Neural crest cell (in vitro differentiated cells): ENCODE measurements around the gene RIOK1. TPM values are rescaled to one million over a fixed set of nuclear protein-coding genes. Genes with fewer than 3 reads are reported as not detected.
"Not testable (repeated sequence)": the region's sequence is repeated elsewhere in the genome, so short reads cannot be mapped to it uniquely, and the experiment has no call there.

ENCODE experiments used
- DNase-seq: peaks from one replicate; pipeline ENCODE4 v3.0.0; 2021; ENCODE audit warnings: low read depth, mixed read lengths, low spot score
- H3K27ac Mint-ChIP-seq: one replicate; pipeline ENCODE4 v1.8.0; 2021; ENCODE audit warnings: mild to moderate bottlenecking, mixed read lengths; ENCODE audit not compliant: unreplicated experiment
- H3K27me3 Mint-ChIP-seq: 2 replicates; pipeline ENCODE4 v1.8.0; 2021; ENCODE audit warnings: low read depth, mild to moderate bottlenecking, mixed read lengths
- H3K36me3 Mint-ChIP-seq: 2 replicates; pipeline ENCODE4 v1.8.0; 2021; ENCODE audit warnings: low read depth, mild to moderate bottlenecking, mixed read lengths
- H3K4me1 Mint-ChIP-seq: 2 replicates; pipeline ENCODE4 v1.8.0; 2021; ENCODE audit warnings: mixed read lengths
- H3K4me3 Mint-ChIP-seq: one replicate; pipeline ENCODE4 v1.8.0; 2021; ENCODE audit warnings: mild to moderate bottlenecking, mixed read lengths
- H3K9me3 Mint-ChIP-seq: 2 replicates; pipeline ENCODE4 v1.8.0; 2021; ENCODE audit warnings: mixed read lengths
- CTCF ChIP-seq: fragments of 200-600 bp; sonication (generic); conservative IDR thresholded peaks from 2 replicates; pipeline ENCODE4 v1.5.0; 2021; ENCODE audit warnings: antibody characterized with exemption, mild to moderate bottlenecking
- total RNA-seq: library from RNA; stranded (reverse); gene quantifications from 2 replicates; pipeline ENCODE4 v1.2.1, GENCODE V29; 2021

The RIOK1 gene
- total RNA-seq, 1 donor from 2014 or later = 28.0 TPM

DNA sequence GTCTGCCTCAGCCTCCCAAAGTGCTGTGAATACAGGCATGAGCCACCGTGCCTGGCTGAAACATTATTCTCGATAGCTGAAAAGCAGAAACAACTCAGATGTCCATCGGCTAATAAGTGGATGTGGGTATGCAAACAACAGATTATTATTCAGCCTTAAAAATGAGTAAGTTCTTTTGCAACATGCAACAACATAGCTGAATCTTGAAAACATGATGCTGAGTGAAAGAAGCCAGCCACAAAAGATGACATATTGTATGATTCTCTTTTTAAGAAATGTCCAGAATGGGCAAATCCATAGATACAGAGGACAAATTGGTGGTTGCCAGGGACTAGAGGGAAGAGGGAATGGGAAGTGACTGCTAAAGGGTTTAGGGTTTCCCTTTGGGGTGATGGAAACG, 61.7 kb downstream of the RIOK1 start:
- Mint-ChIP-seq H3K9me3 (no peaks in the 10 kb centered on the region), H3K27ac (no peak overlapping the region), H3K4me1 (peaks cover 5% of the 10 kb centered on the region), H3K36me3 (no peaks in the 10 kb centered on the region), H3K27me3 (peaks cover 12% of the 10 kb centered on the region), H3K4me3 (no peak overlapping the region)
- DNase-seq = no peak
- TF ChIP-seq CTCF = no peak

DNA sequence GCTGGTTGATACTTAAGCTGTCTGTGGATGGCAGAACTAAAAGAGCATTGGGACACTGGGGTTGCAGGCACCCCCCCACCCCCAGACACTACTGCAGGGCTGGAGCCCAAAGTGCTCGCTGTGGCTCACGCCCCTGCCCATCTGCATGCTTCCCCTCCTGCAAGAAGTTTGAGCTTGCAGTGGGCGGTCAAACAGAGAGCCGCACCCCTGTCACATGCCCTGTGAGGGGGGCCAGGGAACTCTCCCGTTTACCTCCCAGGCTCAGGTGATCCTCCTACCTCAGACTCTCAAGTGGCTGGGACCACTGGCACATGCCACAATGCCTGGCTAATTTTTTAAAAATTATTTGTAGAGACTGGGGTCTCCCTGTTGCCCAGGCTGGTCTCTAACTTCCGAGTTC, 63.3 kb downstream of the RIOK1 start:
- Mint-ChIP-seq H3K9me3 (peaks cover 2% of the 10 kb centered on the region), H3K27me3 (peaks cover 4% of the 10 kb centered on the region), H3K36me3 (no peaks in the 10 kb centered on the region), H3K4me3 (no peak overlapping the region), H3K27ac (no peak overlapping the region), H3K4me1 (no peaks in the 10 kb centered on the region)
- no peak for DNase-seq
- no peak for TF ChIP-seq CTCF

- Mint-ChIP-seq H3K27ac (no peak overlapping the region), H3K9me3 (peaks cover 4% of the 10 kb centered on the region), H3K4me3 (no peak overlapping the region), H3K4me1 (no peaks in the 10 kb centered on the region), H3K27me3 (peaks cover 2% of the 10 kb centered on the region), H3K36me3 (no peaks in the 10 kb centered on the region)
- no peak for TF ChIP-seq CTCF
- DNase-seq = no peak
These were observed 65.2 kb downstream of the RIOK1 start for GRCh38 chr6:7454696-7455358.

DNA sequence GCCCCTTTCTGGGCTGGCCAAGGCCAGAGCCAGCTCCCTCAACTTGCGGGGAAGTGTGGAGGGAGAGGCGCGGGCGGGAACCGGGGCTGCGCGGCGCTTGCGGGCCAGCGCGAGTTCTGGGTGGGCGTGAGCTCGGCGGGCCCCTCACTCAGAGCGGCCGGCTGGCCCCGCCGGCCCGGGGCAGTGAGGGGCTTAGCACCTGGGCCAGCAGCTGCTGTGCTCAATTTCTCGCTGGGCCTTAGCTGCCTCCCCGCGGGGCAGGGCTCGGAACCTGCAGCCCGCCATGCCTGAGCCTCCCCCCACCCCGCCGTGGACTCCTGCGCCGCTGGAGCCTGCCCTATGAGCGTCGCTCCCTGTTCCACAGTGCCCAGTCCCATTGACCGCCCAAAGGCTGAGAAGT, 66.7 kb downstream of the RIOK1 start:
- H3K4me1 Mint-ChIP-seq, H3K27ac Mint-ChIP-seq, H3K27me3 Mint-ChIP-seq, H3K9me3 Mint-ChIP-seq, DNase-seq, H3K4me3 Mint-ChIP-seq, H3K36me3 Mint-ChIP-seq: not testable (repeated sequence)

DNA sequence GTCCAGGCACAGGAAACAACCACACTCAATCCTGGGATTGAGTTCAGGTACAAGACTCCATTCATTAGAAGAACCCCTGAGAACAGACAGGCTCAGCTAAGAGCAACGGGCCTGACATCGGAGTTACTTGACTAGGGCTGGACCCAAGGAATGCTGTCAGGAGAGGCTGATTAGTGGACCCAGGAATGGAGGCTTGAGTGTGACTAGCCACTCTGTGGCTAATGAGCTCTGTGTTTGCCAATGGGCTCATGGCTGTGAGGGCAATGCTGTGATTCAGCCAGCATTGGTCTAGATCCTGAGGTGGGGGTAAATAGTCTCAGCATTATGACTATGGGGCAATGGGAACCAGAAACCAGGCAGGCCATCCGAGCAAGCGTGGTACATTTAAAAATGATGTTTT, 71.8 kb downstream of the RIOK1 start:
- Mint-ChIP-seq H3K36me3 (no peaks in the 10 kb centered on the region), H3K4me1 (peaks cover 11% of the 10 kb centered on the region), H3K27me3 (no peaks in the 10 kb centered on the region), H3K4me3 (no peak overlapping the region), H3K9me3 (peaks cover 4% of the 10 kb centered on the region), H3K27ac (no peak overlapping the region)
- no peak for TF ChIP-seq CTCF
- no peak for DNase-seq

DNA sequence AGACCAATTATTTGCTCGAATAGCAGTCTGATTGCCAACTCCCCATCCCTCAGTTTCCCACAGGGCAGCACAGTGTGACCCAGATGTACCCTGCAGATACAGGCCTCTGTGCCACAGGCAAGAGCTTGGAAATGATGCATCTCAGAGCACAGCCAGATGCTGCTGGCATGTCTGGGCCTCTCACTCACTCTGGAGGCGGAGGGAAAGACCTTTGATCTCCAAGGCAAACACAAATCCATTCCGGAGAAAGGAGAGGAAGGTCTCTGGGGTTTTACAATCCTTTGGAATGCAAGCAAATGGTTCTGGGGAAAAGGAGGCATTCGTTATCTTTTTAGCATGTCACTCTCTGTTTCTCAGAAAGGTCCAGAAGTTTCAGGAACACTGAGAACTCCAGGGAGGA, 74.2 kb downstream of the RIOK1 start:
- TF ChIP-seq CTCF = no peak
- Mint-ChIP-seq H3K4me1 (peaks cover 27% of the 10 kb centered on the region), H3K4me3 (no peak overlapping the region), H3K27me3 (no peaks in the 10 kb centered on the region), H3K36me3 (no peaks in the 10 kb centered on the region), H3K9me3 (no peaks in the 10 kb centered on the region), H3K27ac (no peak overlapping the region)
- DNase-seq = no peak
